Sciatic nerve (tissue), 2 donors: ENCODE data around the gene DTL. TPM values are rescaled to one million over a fixed set of nuclear protein-coding genes. Genes with fewer than 3 reads are reported as not detected.

Source experiments
- ATAC-seq: fragments of 200-7000 bp; cut with Tn5 transposase; one replicate; pipeline ENCODE4 v1.9.1; 2020; ENCODE audit warnings: mild to moderate bottlenecking, moderate library complexity
- DNase-seq: peaks from one replicate; pipeline ENCODE4 v3.0.0-alpha.2; 2020; ENCODE audit warnings: low spot score
- intact Hi-C: fragments of 100-400 bp; cut with DNase I; formaldehyde crosslinking; loops from one replicate; pipeline ENCODE4 v1.14.2; 2022
- total RNA-seq: library from RNA; stranded (reverse); fragmentation: NEBNext Ultra II Directional; extraction: Animal tissue kit (Norgen Biotek cat#: 25700); gene quantifications from one replicate; pipeline ENCODE4 v1.2.1, GENCODE V29; 2021
- donor health status: DM: no; HTN: no; CAD: no.
- donor health status: DM: no; HTN: no; CAD: no.

DTL gene
- total RNA-seq, 1 donor from 2014 or later, result 0.71 TPM

DNA sequence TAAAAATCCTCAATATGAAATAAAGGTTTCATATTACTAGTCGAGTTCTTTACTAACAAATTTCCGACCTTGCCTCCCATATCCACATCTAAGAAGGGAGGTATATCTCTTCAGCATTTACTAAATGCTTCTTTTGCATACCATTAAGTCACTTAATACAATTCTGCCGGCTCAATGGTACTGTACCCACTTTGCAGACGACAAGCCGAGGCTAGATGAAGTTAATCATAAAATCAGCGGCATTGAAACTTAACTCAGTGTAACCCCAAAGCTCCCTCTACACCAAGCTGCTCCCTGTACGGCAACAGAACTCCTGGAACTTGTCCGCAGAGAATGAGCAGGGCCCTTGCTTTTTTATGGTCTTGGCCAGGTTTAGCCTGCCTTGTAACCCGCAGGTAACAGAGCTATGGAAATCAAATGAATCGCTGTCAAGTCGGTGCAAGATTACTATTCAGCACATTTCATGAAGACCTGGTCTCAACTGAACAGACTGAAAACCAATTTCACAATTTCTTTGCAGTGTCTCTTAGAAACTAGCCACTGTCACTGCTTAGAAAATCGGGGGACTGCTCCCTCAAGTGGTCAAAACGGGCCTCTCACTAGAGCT lies 929 bp upstream of the DTL start:
- intact Hi-C loops, result loop anchor here (10.0 kb wide), 1 partner anchor 340 kb away; no protein-coding TSS in a partner anchor
- DNase-seq, result no peak
- peak; percentile 7 for ATAC-seq

DNA sequence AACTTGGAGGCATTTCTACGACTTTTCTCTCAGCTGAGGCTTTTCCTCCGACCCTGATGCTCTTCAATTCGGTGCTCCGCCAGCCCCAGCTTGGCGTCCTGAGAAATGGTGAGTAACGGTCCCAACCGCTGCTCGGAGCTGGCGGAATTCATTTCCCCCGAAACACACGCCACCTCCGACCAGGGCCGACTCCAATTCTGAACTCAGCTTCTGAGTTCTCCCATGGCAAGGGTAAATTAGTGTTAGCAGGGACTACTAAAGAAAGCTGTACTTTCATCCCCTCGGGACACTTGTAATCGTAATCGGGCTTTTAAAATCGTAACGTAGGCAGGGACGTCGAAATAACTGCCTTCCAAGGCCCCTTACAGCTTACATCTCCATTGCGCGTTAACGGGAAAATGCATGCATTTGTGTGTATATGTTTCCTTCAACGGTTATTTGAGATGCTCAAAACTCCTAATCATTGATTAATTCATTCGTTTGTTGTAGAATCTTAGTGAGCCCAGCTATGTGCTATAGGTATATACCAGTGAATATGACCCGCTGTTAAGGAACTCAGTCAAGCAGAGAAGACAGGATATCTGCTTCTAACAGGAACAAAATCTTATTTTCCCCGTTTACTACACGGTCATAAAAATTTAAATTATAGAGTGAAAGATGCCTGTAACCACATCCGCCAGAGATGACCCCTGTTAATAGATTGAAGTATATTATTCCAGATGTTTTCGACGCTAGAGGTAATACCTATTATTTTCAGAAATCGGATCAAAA lies 472 bp downstream of the DTL start:
- ATAC-seq (no peak), DNase-seq (no peak)
- intact Hi-C loops, result loop anchor here (10.0 kb wide), 1 partner anchor 341 kb away; no protein-coding TSS in a partner anchor

DNA sequence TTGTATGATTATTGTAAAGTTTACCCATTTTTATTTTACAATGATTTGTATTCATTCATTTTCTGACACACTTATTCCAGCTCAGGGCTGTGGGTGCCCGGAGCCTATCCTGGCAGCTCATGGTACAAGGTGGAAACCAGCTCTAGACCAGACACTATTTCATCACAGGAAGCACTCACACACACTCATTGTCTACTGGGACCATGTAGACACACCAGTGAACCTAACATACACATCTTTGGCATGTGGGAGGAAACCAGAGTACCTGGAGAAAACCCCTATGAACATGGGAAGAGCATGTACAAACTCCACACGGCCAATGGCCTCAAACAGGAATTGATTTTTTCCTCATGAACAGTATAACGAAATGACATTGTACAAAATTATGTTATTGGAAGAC lies 2.4 kb downstream of the DTL start:
- ATAC-seq, result no peak

DNA sequence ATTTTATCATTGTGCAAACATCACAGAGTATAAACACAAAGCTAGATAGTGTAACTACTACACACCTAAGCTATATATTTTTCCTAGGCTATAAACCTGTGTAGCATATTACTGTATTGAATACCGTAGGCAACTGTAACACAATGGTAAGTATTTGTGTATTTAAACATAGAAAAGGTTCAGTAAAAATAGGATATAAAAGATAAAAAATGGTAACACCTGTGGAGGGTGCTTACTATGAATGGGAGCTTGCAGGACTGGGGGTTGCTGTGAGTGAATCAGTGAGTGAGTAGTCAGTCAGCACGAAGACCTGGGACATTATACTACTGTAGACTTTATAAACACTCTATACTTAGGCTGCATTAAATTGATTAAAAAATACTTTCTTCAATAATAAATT lies 4.1 kb downstream of the DTL start:
- DNase-seq (no peak), ATAC-seq (no peak)
- intact Hi-C loops, result loop anchor here (10.0 kb wide), 1 partner anchor 345 kb away; no protein-coding TSS in a partner anchor

More for the DNA sequence above, 2.4 kb downstream of the DTL start:
- DNase-seq, result no peak
- intact Hi-C loops, result loop anchor here (10.0 kb wide), 1 partner anchor 343 kb away; no protein-coding TSS in a partner anchor

DNA sequence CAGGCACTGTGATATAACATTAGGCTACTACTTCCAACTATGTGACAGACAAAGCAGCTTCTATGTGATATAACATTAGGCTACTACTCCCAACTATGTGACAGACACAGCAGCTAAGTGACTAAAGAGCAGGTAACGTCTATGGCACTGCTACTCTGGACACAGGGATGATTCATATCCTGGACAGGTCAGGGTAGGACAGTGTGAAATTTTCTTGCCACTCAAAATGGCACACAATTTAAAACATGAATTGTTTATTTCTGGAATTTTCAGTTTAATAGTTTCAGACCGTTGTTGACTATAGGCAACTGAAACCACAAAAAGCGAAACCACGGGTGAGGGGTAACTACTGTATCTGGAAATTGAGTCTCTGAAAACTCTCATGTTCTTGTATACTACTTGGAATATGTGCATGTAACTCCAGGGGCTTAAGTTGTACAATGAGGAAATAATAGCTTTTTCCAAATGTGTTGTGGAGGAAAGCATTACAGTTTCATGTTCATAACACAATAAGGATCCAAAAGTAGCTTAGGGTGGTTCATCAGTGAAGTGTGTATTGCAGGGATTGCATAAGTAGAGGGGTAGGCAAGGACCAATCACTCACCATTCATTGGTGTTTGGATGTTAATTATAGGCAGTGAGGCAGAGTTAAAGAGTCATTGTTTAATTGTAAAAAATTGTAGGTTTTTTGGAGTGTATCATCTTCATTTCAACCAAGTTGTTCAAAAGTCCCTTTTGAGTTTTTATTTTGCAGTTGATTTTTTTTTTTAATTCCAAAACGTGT lies 5.3 kb downstream of the DTL start:
- DNase-seq (no peak), ATAC-seq (no peak)
- intact Hi-C loops, result no loop called here

DNA sequence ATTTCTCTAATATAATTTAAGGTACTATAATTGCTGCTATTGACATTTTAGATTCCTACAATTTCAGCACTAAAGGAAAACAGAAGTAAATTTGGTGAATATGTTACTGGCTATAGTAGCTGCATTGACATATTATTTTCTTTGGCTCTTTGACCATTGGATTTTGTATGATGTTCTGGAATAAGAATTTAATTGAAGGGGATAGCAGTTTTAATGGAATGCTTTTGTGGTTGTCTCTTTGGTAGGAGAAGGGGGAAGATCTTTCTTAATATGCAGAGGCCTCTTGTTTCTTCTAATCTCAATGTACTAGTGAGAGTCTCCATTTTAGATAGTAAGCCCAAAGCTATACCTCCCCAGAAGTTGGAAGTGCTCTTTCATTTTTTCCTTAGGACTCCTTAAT lies 6.9 kb downstream of the DTL start:
- no peak for DNase-seq
- ATAC-seq, result no peak
- intact Hi-C loops, result no loop called here

DNA sequence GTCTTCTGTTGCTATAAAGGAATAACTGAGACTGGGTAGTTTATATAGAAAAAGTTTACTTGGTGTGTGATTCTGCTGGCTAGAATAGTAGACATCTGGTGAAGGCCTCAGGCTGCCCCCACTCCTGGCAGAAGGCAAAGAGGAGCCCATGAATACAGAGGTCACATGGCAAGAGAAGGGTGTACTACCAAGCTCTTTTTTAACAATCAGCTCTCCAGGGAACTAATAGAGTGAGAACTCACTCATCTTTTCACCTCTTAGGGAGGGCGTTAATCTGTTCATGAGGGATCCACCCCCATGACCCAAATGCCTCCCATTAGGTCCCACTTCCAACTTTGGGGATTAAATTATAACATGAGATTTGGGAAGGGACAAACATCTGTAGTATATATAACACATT lies 9.3 kb downstream of the DTL start:
- DNase-seq (no peak), ATAC-seq (no peak)
- intact Hi-C loops, result no loop called here

DNA sequence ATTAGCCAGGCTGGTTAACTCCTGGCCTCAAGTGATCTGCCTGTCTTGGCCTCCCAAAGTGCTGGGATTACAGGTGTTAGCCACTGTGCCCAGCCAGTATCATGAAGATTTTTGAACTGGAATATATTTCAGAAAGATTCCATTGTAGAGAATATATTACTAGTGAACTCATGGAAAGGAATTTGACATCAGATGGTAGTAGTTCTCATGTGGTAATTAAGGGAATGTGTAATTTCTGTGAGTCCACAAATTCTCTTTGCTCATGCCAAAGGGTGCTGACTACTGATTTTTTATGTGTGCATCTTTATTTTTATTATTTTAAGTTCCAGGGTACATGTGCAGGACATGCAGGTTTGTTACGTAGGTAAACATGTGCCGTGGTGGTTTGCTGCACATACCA lies 10.4 kb downstream of the DTL start:
- ATAC-seq (no peak), DNase-seq (no peak)
- intact Hi-C loops, result no loop called here

DNA sequence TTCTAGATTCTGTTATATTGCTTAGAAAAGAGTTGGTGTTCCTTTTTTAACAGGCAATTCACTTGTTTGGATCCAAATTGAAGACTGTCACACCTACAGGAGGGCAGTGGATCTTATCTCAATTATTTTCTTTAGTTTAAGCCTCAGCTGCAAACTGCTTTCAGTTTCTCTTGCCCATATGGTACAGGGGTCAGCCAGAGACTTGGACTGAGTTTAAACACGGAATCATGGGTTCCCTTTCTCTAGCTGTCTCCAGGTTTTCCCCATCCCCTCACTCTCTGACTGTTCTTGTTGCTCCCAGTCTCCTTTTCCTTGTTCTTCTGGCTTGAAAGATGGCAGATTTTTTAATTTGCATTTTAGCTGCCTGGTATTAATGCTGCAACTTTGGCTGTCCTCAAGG lies 18.4 kb downstream of the DTL start:
- intact Hi-C loops, result no loop called here
- ATAC-seq, result no peak
- DNase-seq, result no peak

DNA sequence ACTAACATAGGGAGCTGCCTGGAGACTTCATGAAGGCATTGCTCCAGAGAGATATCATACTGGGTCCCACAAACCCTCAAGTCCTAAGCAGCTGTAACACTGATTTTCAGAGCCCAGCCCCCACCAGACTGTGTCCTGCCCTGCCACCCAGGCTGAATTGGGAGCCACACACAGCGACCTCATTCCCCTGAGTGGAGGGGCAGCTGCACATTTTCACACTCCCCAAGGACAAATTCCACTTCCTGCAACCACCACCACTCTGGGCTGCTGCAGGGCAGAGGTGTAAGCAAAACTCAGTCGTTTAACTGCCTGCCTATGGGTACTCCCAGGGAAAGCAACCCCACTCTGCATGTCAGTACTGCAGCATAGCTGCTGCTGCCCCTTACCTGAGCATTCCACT lies 19.8 kb downstream of the DTL start:
- no peak for ATAC-seq
- no peak for DNase-seq
- intact Hi-C loops, result no loop called here

DNA sequence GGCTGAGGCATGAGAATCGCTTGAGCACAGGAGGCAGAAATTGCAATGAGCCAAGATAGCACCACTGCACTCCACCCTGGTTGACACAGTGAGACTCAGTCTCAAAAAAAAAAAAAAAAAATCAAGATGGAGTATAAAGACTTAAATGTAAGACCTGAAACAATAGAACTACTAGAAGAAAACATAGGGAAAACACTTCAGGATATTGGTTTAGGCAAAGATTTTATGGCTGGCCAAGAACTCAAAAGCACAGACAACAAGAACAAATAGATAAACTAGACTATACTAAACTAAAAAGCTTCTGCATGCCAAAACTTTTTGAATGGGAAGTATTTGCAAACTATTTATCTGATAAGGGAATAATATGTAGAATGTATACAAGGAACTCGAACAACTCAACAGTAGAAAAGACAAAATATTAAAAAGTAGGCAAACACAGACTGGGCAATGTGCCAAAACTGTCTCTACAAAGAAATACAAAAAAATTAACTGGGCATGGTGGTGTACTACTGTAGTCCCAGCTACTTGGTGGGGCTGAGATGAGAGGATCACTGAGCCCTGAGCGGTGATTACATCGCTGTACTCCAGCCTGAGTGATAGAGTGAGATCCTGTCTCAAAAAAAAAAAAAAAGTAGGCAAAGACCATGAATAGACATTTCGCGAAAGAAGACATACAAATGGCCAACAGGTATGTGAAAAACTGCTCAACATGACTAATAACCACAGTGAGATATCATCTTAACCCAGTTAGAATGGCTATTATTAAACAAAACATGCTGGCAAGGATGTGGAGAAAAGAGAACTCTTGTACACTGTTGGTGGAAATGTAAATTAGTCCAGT lies 25.3 kb downstream of the DTL start:
- intact Hi-C loops, result no loop called here
- ATAC-seq (no peak), DNase-seq (no peak)

DNA sequence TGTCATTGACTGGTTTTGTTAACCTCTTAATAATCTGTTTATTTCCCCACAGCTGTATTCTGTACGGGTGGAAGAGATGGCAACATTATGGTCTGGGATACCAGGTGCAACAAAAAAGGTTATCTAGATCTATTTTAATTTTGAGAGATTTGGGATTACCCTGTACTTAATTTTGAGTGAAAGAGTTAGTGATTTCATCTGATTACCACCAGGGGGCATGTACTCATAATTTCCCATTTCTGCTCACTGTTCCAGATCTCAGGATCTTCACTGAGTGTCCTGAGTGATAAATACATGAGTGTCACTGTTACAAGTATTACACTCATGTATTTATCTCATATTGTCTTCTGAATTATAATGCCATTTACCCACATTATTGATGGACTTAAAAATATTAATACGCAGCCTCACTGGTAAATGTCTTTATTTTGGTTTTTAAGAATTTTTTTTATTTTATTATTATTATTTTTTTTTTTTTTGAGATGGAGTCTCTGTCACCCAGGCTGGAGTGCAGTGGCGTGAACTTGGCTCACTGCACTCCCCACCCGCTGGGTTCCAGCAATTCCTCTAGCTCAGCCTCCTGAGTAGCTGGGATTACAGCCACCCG lies 27.4 kb downstream of the DTL start:
- no peak for DNase-seq
- intact Hi-C loops, result no loop called here
- no peak for ATAC-seq

DNA sequence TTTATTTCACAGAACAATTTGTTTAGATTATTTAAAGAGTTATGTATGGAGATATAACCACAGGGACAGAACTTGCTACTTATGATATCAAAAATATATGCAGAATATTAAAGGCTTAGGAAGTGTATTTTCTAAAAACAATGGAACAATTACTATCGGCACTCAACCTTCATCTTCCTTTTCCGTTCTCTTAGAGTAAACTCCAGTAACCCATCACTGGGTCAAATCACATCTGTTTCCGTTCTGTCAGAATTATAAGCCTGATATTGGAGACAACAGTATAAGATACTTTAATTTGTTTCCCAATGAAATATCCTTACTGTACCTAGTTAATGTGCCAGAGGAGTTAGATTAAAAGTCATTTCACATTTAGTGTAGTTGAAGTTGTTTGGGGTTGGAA lies 32.2 kb downstream of the DTL start:
- no peak for ATAC-seq
- intact Hi-C loops, result loop anchor here (5.0 kb wide), 1 partner anchor 225 kb away; no protein-coding TSS in a partner anchor
- no peak for DNase-seq

DNA sequence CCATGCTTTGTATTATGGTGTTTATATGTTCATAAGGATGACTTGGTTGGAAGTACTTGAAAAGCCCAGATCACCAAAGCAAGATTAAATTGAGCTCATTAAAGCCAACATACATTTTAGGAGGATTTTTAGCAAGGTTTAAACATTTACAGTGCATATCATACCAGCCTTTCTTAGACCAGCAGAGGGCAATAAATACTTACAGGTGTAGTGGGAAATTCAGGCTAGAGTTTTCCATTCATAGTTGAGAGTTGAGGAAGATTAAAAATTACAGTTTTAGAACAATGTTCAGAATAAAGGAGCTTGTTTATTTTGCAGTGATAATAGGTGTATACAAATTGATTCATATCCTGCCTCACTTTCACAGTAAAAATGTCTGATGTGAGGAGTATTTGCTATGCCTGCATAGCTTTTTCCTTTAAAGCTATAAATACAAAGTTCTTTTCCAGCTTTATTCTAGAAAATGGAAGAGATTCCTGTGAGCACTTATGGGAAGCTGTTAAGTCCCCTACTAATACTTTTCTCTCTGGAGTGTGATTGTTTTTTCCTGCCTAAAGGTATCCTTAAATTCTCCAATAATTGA lies 35.3 kb downstream of the DTL start:
- intact Hi-C loops, result loop anchor here (10.0 kb wide), 1 partner anchor 384 kb away; no protein-coding TSS in a partner anchor
- peak; percentile 85 for ATAC-seq
- DNase-seq, result no peak

DNA sequence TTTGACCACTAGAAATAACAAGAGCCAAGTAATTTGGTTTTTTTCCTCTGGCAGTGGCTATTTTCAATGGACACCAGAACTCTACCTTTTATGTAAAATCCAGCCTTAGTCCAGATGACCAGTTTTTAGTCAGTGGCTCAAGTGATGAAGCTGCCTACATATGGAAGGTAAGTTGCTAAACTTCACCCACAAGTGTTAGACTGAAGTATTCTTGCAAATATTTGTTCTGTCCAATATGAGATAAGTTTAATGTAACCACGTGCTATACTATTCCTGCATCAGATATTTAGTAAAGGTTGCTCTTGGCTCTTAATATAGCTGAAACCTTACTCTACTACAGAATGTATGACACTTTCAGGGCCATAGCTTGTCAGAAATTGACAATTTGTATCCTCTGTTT lies 36.5 kb downstream of the DTL start:
- intact Hi-C loops, result loop anchor here (10.0 kb wide), 1 partner anchor 383 kb away; no protein-coding TSS in a partner anchor
- DNase-seq (no peak), ATAC-seq (no peak)

DNA sequence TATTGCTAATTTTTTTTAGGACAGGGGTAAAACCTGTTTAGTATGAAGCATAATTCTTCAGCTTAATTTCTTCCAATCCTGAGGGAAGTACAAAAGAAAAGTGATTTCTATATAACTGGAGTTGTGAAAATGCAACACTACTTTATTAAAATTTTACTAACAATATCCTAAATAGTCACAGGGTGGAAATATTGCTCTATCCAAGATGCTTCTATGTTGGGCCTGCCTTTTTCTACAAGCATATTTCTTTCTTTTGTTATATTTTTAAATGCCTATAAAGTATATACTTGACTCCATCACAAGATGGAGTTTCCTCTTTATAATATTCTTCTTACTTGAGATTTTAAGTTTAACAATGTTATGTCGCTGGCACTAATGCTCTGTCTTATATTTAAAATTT lies 37.9 kb downstream of the DTL start:
- no peak for ATAC-seq
- intact Hi-C loops, result loop anchor here (10.0 kb wide), 1 partner anchor 381 kb away; no protein-coding TSS in a partner anchor

DNA sequence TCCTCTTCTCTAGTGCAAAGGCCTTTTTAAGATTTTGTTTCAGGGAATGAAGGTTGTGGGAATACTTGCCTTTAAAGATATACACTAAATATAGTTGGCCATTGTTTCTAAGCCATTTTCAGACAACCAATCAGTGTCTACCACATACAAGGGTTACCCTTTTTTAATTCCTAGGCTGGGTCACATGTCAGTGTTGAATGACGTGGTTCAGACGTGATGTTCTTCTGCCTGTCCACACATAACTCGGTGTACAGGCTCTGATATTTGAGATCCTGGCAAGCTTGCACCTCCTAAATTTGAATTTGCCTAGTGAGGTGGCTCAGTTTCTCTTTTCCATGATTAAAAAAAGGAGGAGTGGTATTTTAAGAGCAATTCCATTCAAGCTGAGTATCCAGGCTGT lies 38.8 kb downstream of the DTL start:
- DNase-seq (no peak), ATAC-seq (no peak)
- intact Hi-C loops, result loop anchor here (10.0 kb wide), 1 partner anchor 380 kb away; no protein-coding TSS in a partner anchor

More for the DNA sequence above, 37.9 kb downstream of the DTL start:
- no peak for DNase-seq

DNA sequence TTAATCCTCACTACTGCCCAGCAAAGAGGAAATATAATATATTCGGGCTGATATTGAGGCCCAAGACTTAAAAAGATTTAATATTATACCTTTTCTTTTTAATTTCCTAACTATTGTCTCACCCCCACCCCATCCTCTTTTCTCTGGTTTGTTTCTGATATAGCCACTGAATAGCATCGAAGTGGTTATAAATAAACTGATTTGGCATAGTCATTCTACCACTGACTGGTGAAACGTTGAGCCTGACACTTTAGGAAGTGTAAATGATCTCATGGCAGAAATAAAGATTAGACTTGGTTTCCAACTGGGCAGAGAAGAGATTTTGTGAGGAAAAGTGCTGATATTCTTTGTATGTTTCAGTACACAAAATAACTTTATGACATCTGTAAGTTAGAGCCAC lies 39.3 kb downstream of the DTL start:
- ATAC-seq (no peak), DNase-seq (no peak)
- intact Hi-C loops, result loop anchor here (10.0 kb wide), 1 partner anchor 380 kb away; no protein-coding TSS in a partner anchor
